ENCODE measurements around the gene SPG7. TPM values are rescaled to one million over a fixed set of nuclear protein-coding genes. Genes with fewer than 3 reads are reported as not detected.

The SPG7 gene
- total RNA-seq, 4 donors from 2014 or later = 58.8 to 94.3 (median 83.3) TPM

DNA sequence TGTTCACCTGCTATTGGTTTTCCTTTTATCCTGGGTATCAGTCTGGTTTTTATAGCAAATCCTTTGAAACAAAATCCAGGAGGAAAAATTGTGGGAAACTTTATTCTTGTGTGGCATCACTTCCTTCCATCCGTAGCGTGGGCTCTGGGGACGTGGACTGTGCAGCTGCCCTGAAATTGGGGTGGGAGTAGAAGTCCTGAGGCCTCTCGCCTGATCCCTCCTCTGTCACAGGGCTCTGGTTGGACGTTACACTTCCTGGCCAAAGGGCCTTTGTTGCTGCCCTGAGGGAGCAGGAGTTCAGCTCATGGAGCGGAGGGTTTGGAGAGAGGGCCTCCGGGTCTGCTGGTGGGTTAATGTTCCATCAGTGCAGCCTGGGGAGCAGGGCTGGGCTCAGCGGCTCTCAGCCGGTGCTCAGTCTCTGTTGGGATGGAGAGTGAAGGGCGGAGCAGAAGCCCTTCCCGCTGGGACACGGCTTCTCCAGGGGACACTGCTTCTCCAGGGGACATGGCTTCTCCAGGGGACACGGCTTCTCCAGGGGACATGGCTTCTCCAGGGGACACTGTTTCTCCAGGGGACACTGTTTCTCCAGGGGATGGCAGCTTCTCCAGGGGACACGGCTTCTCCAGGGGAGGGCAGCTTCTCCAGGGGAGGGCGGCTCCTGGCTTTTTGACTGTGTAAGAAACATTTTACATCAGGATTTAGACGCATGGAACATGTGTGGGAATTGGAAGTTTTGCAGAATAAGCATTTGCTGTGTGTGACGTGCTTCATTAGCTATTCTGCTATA lies 37.0 kb downstream of the SPG7 start:
- intact Hi-C loops (cut with DNase I) = no loop called here
- Histone ChIP-seq H3K4me1 (peaks cover 0 to 13% (median 10%) of the 10 kb centered on the region in 4 donors), H3K36me3 (peaks cover 53 to 85% (median 73%) of the 10 kb centered on the region in 4 donors), H3K27ac (replicated peaks in 1 of 4) (no peak overlapping the region), H3K9me3 (no peaks in the 10 kb centered on the region), H3K4me3 (no peak overlapping the region), H3K27me3 (no peaks in the 10 kb centered on the region)
- WGBS = 92% methylated on average over 11 of the region's 17 CpGs
- no peak for DNase-seq (ENCODE audit: extremely low spot score)
- TF ChIP-seq, protein P1, sequence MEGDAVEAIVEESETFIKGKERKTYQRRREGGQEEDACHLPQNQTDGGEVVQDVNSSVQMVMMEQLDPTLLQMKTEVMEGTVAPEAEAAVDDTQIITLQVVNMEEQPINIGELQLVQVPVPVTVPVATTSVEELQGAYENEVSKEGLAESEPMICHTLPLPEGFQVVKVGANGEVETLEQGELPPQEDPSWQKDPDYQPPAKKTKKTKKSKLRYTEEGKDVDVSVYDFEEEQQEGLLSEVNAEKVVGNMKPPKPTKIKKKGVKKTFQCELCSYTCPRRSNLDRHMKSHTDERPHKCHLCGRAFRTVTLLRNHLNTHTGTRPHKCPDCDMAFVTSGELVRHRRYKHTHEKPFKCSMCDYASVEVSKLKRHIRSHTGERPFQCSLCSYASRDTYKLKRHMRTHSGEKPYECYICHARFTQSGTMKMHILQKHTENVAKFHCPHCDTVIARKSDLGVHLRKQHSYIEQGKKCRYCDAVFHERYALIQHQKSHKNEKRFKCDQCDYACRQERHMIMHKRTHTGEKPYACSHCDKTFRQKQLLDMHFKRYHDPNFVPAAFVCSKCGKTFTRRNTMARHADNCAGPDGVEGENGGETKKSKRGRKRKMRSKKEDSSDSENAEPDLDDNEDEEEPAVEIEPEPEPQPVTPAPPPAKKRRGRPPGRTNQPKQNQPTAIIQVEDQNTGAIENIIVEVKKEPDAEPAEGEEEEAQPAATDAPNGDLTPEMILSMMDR (IDR thresholded peaks at IDR 0.05) = no peak
- TF ChIP-seq POLR2A (IDR thresholded peaks at IDR 0.05; ENCODE audit: low read depth) (no peak), EP300 (IDR thresholded peaks at IDR 0.05) (no peak), POLR2AphosphoS5 (IDR thresholded peaks at IDR 0.05) (no peak)

DNA sequence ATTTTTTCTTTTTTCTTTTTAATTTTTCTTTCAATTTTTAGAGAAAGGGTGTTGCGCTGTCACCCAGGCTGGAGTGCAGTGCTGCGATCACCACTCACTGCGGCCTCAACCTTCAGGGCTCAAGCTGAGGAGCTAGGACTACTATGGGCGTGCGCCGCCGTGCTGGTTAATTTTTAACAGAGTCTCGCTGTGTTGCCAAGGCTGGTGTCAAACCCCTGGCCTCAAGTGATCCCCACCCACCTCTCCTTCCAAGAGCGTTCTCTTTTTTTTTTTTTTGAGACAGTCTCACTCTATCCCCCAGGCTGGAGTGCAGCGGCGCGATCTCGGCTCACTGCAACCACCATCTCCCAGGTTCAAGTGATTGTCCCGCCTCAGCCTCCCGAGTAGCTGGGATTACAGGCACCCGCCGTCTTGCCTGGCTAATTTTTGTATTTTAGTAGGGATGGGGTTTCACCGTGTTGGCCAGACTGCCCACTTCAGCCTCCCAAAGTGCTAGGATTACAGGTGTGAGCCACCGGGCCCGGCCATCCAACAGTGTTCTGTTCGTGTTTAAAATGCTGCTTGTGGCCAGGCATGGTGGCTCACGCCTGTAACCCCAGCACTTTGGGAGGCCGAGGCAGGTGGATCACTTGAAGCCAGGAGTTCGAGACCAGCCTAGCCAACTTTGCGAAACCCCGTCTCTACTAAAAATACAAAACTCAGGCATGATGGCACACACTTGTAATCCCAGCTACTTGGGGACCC lies 37.8 kb downstream of the SPG7 start:
- intact Hi-C loops (cut with DNase I) = no loop called here
- Histone ChIP-seq H3K27ac (replicated peaks in 1 of 4) (no peak overlapping the region), H3K36me3 (peaks cover 58 to 85% (median 80%) of the 10 kb centered on the region in 4 donors), H3K4me1 (peaks cover 0 to 13% (median 10%) of the 10 kb centered on the region in 4 donors), H3K9me3 (no peaks in the 10 kb centered on the region), H3K27me3 (no peaks in the 10 kb centered on the region), H3K4me3 (no peak overlapping the region)
- DNase-seq (ENCODE audit: extremely low spot score) = no peak
- WGBS = 96% methylated on average over 26 of the region's 26 CpGs
- TF ChIP-seq, protein P1 (IDR thresholded peaks at IDR 0.05) = no peak
- TF ChIP-seq EP300 (IDR thresholded peaks at IDR 0.05) = no peak
- no peak for TF ChIP-seq POLR2A (IDR thresholded peaks at IDR 0.05; ENCODE audit: low read depth)
- no peak for TF ChIP-seq POLR2AphosphoS5 (IDR thresholded peaks at IDR 0.05)

DNA sequence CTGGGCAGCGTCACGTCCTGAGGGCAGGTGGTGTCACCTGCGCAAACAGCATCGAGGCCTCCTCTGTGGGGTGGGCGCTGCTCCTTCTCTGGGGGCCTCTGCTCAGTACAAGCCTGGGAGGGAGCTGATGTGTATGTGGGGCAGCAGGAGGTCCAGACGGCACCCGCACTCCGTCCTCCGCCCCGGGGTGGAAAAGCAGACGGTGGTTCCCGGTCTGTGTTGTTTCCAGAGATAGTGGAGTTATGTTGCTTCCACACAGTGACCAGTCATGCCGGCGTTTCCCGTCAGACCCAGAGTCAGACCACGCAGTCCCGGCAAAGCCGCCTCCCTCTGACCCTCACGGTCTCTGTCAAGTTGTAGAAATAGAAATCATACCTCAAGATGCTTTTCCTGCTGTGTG lies 38.6 kb downstream of the SPG7 start:
- Histone ChIP-seq H3K9me3 (no peaks in the 10 kb centered on the region), H3K36me3 (peaks cover 59 to 86% (median 84%) of the 10 kb centered on the region in 4 donors), H3K4me3 (no peak overlapping the region), H3K27ac (replicated peaks in 1 of 4) (no peak overlapping the region), H3K4me1 (peaks cover 0 to 8% (median 8%) of the 10 kb centered on the region in 4 donors), H3K27me3 (no peaks in the 10 kb centered on the region)
- intact Hi-C loops (cut with DNase I) = no loop called here
- TF ChIP-seq POLR2A (IDR thresholded peaks at IDR 0.05; ENCODE audit: low read depth) (no peak), POLR2AphosphoS5 (IDR thresholded peaks at IDR 0.05) (no peak), EP300 (IDR thresholded peaks at IDR 0.05) (no peak)
- TF ChIP-seq, protein P1 (IDR thresholded peaks at IDR 0.05) = no peak
- WGBS = 93% methylated on average over 17 of the region's 19 CpGs
- no peak for DNase-seq (ENCODE audit: extremely low spot score)

DNA sequence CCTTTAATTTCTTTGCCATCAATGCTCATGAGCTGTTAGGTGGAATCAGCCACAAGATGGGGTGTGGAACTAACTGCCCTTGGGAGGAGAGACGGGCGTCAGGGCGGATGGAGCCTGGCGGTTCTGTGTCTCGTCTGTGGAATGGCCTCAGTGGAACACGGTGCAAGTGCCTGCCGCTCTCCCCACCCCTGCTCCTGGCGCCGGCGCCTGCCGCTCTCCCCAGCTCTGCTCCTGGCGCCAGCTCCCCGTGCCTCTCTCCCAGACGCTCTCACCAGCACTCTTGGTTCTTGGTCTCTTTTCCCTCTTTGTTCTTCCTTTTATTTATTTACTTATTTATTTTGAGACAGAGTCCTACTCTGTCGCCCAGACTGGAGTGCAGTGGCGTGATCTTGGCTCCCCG lies 39.1 kb downstream of the SPG7 start:
- peaks cover 0 to 3% (median 3%) of the 10 kb centered on the region in 4 donors for H3K4me1 ChIP-seq
- no peak overlapping the region for H3K4me3 ChIP-seq
- TF ChIP-seq POLR2A (IDR thresholded peaks at IDR 0.05; ENCODE audit: low read depth) (no peak), EP300 (IDR thresholded peaks at IDR 0.05) (no peak), POLR2AphosphoS5 (IDR thresholded peaks at IDR 0.05) (no peak)
- TF ChIP-seq, protein P1 (IDR thresholded peaks at IDR 0.05) = no peak
- DNase-seq (ENCODE audit: extremely low spot score) = no peak
- no peak overlapping the region for H3K27ac ChIP-seq (replicated peaks in 1 of 4)
- H3K9me3 ChIP-seq = no peaks in the 10 kb centered on the region
- H3K27me3 ChIP-seq = no peaks in the 10 kb centered on the region
- 96% methylated on average over 17 of the region's 17 CpGs for WGBS
- intact Hi-C loops (cut with DNase I) = no loop called here
- peaks cover 59 to 88% (median 86%) of the 10 kb centered on the region in 4 donors for H3K36me3 ChIP-seq
